GM06990 (cell line): Measurements from ENCODE around the gene COL10A1.

ENCODE experiments used
- DNase-seq: peaks from one replicate; pipeline ENCODE4 v3.0.0-alpha.2; 2011; ENCODE audit not compliant: insufficient read length; ENCODE audit errors: extremely low read depth
- H3K27me3 ChIP-seq: replicated peaks from 2 replicates; pipeline ENCODE4 v1.6.0; 2011; ENCODE audit warnings: low read length; ENCODE audit not compliant: control insufficient read depth, insufficient read depth
- H3K36me3 ChIP-seq: 2 replicates; pipeline ENCODE4 v1.5.1; 2011; ENCODE audit warnings: low read length; ENCODE audit not compliant: control insufficient read depth, insufficient read depth
- H3K4me3 ChIP-seq: replicated peaks from 2 replicates; pipeline ENCODE4 v1.5.1; 2011; ENCODE audit warnings: low read depth, mild to moderate bottlenecking, control low read depth, low read length
- TF ChIP-seq, protein P1 (sequence below): IDR thresholded peaks from 2 replicates; pipeline ENCODE4 v1.5.1; 2011; ENCODE audit warnings: low read length, control low read depth, mild to moderate bottlenecking, inconsistent platforms; ENCODE audit not compliant: insufficient read depth, poor library complexity, severe bottlenecking

The COL10A1 gene

DNA sequence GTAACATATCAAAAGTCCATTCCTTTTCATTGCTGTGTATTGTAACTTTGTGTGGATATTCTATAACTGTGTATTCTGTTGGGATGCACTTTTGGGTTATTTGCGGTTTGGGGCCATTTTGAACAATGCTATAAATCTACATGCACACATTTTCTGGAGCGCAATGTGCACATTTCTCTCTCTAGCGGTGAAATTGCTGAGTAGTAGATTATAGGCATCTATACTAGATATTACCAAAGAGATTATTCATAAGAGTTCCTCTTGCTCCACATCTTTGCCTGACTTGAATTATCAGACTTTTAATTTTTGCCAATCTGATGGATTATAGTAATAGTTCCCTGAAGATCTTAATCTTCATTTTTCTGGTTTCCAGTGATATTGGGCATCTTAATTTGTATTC lies 47.0 kb downstream of the COL10A1 start:
- no peak for DNase-seq
- TF ChIP-seq, protein P1, sequence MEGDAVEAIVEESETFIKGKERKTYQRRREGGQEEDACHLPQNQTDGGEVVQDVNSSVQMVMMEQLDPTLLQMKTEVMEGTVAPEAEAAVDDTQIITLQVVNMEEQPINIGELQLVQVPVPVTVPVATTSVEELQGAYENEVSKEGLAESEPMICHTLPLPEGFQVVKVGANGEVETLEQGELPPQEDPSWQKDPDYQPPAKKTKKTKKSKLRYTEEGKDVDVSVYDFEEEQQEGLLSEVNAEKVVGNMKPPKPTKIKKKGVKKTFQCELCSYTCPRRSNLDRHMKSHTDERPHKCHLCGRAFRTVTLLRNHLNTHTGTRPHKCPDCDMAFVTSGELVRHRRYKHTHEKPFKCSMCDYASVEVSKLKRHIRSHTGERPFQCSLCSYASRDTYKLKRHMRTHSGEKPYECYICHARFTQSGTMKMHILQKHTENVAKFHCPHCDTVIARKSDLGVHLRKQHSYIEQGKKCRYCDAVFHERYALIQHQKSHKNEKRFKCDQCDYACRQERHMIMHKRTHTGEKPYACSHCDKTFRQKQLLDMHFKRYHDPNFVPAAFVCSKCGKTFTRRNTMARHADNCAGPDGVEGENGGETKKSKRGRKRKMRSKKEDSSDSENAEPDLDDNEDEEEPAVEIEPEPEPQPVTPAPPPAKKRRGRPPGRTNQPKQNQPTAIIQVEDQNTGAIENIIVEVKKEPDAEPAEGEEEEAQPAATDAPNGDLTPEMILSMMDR, result no peak
- H3K4me3 ChIP-seq, result no peak overlapping the region
- H3K27me3 ChIP-seq, result no peaks in the 10 kb centered on the region
- H3K36me3 ChIP-seq, result no peaks in the 10 kb centered on the region

DNA sequence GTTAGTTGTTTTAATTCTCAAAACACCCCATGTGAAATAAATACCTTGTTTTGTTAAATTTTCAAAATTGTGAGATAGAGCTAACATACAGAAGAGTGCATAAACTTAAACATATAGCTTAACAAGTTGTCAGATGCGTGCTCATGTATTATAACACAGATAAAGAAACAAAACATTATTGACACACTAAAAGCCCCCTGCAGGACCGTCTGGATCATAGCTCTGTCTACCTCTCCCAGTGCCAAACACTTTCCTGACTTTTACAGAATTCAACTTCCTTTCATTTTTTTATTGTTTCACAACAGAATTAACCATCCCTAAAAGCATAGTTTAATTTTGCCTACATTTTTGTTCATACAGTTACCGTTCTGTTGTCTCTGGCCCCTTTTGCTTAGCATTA lies 47.4 kb downstream of the COL10A1 start:
- Histone ChIP-seq H3K36me3 (no peaks in the 10 kb centered on the region), H3K4me3 (no peak overlapping the region), H3K27me3 (no peaks in the 10 kb centered on the region)
- DNase-seq, result no peak
- TF ChIP-seq, protein P1, result no peak

DNA sequence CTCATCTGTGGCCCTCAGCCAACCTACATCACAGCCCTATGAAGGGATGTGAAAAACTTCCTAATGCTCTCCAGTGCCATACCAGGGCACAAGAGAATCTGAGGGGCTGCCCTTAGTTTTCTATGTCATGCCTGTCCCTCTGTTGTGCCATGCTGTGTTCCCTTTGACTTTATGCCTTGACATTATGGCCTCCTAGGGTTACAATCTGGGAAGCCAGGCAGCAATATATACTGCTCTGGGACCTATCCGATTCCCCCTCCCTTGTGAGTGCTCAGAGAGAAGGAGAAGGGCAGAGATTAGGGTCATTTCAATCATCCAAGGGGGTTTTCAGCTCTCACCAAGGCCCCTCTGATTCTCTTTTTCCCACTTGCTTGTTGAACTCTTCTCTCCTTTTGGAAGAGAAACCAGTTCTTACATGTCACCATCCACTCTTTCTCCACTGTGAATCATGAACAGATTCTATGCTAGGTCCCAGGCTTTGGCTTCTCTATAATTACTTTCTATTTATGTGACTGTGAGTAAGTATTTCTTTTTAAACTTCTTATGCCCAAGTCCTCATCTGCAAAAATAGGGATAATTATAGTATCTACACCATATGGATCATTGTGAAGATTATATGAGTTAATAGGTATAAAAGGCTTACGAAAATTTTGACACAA lies 51.1 kb downstream of the COL10A1 start:
- Histone ChIP-seq H3K27me3 (no peaks in the 10 kb centered on the region), H3K36me3 (no peaks in the 10 kb centered on the region), H3K4me3 (no peak overlapping the region)
- no peak for DNase-seq
- TF ChIP-seq, protein P1, result no peak

DNA sequence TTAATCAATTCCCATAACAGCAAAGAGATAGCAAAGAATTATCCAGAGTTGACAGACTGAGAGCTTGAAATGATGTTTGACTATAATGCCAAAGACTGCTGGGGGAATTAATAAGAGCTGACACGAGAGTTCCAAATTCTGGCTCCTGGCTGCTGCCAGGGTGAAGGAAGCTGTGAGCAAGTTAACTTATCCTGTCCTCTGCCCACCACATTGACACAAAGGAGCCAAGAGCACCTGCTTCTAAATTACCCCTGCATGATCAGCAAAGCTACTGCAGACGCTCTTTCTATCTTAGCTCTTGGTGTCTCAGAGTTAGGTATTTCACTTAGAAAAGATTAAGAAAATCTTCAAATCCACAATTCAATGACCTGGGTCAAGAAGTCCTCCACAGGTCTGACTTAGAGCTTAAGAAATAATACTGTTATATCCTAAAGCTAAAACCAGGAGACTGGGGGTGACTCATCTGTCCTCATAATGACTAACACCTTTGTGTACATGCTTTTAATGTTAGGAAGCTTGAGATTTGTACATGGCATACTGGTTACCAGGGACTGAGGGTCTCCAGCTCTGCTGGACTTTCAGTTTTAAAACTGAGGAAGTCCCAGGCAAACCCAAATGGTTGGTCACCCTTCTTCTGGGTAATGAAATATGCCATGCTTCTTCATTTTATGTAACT lies 52.0 kb downstream of the COL10A1 start:
- Histone ChIP-seq H3K36me3 (no peaks in the 10 kb centered on the region), H3K4me3 (no peak overlapping the region), H3K27me3 (no peaks in the 10 kb centered on the region)
- no peak for DNase-seq
- TF ChIP-seq, protein P1, result no peak

DNA sequence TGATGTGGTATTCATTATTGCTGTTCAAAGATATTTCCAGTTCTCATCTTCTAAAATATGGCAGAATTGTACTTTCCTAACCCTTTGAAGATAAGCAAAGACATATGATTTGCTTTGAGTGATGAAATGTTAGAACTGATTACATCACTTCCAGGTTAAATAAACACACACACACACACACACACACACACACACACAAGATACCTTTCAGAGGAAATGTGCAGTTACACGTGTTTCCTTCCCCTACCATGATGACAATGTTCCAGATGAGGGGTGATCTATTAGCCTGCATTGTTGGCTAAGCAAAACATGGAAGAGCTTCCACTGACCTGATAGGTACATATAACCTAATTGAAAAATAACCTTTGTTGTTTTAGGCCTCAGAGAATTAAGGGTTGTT lies 53.6 kb downstream of the COL10A1 start:
- Histone ChIP-seq H3K36me3 (no peaks in the 10 kb centered on the region), H3K27me3 (no peaks in the 10 kb centered on the region), H3K4me3 (no peak overlapping the region)
- TF ChIP-seq, protein P1, result no peak
- DNase-seq, result no peak
